Neutrophil (primary cell): ENCODE data around the gene TSPAN18.

Experiments
- H3K27ac ChIP-seq: fragments of 200-600 bp; sonication (generic); 2 replicates; pipeline ENCODE4 v1.5.1; 2016; ENCODE audit warnings: mild to moderate bottlenecking, moderate library complexity
- H3K27me3 ChIP-seq: fragments of 200-600 bp; sonication (generic); 2 replicates; pipeline ENCODE4 v1.6.0; 2016; ENCODE audit warnings: mild to moderate bottlenecking
- H3K36me3 ChIP-seq: fragments of 200-600 bp; sonication (generic); 2 replicates; pipeline ENCODE4 v1.5.1; 2017
- H3K4me1 ChIP-seq, 2 experiments: fragments of 200-600 bp in 1 of 2; sonication (generic) in 1 of 2; 1 replicate in 1 of 2; 2 replicates in 1 of 2; pipeline versions ENCODE4 v1.5.1 to v1.6.1; 2013 to 2016; ENCODE audit warnings: low read depth in 1 of 2, low read length in 1 of 2, mild to moderate bottlenecking in 1 of 2, moderate library complexity in 1 of 2; ENCODE audit not compliant: control insufficient read depth in 1 of 2, insufficient read depth in 1 of 2
- H3K4me3 ChIP-seq, 2 experiments: fragments of 200-600 bp in 1 of 2; sonication (generic) in 1 of 2; 1 replicate in 1 of 2; 2 replicates in 1 of 2; pipeline ENCODE4 v1.5.1; 2013 to 2016; ENCODE audit warnings: low read depth in 1 of 2, low read length in 1 of 2, mild to moderate bottlenecking in 1 of 2, moderate library complexity in 1 of 2
- H3K9me3 ChIP-seq: fragments of 200-600 bp; sonication (generic); 2 replicates; pipeline ENCODE4 v1.5.1; 2016
- CTCF ChIP-seq: fragments of 200-600 bp; sonication (generic); IDR thresholded peaks from 2 replicates; pipeline ENCODE4 v1.5.1; 2016; ENCODE audit warnings: antibody characterized with exemption

TSPAN18 gene

GRCh38 chr11:44941259-44942021, 214.7 kb downstream of the TSPAN18 start:
- peak overlapping the region; percentile 64 for H3K27ac ChIP-seq
- H3K36me3 ChIP-seq, result peaks cover 81% of the 10 kb centered on the region
- H3K4me1 ChIP-seq, result peaks cover 76 to 78% of the 10 kb centered on the region in 2 experiments
- no peaks in the 10 kb centered on the region for H3K9me3 ChIP-seq
- no peak for TF ChIP-seq CTCF
- no peak overlapping the region for H3K4me3 ChIP-seq
- no peaks in the 10 kb centered on the region for H3K27me3 ChIP-seq

GRCh38 chr11:44942029-44942955, 215.5 kb downstream of the TSPAN18 start:
- Histone ChIP-seq H3K27ac (peak overlapping the region; percentile 79), H3K27me3 (no peaks in the 10 kb centered on the region), H3K4me3 (peak overlapping the region; percentile 13 to 38), H3K9me3 (no peaks in the 10 kb centered on the region), H3K4me1 (peaks cover 82 to 85% of the 10 kb centered on the region in 2 experiments), H3K36me3 (peaks cover 81% of the 10 kb centered on the region)
- no peak for TF ChIP-seq CTCF

- Histone ChIP-seq H3K27me3 (no peaks in the 10 kb centered on the region), H3K4me3 (peak overlapping the region; percentile 13 to 38), H3K36me3 (peaks cover 78% of the 10 kb centered on the region), H3K27ac (peak overlapping the region; percentile 79), H3K4me1 (peaks cover 90 to 93% of the 10 kb centered on the region in 2 experiments), H3K9me3 (no peaks in the 10 kb centered on the region)
- TF ChIP-seq CTCF, result no peak
These were observed 216.4 kb downstream of the TSPAN18 start for GRCh38 chr11:44943118-44943517.

GRCh38 chr11:44943696-44944095, 216.9 kb downstream of the TSPAN18 start:
- Histone ChIP-seq H3K4me1 (peaks cover 96% of the 10 kb centered on the region in 2 experiments), H3K27me3 (no peaks in the 10 kb centered on the region), H3K9me3 (no peaks in the 10 kb centered on the region), H3K27ac (peak overlapping the region; percentile 79), H3K4me3 (peak overlapping the region in 1 of 2 experiments; percentile 38), H3K36me3 (peaks cover 72% of the 10 kb centered on the region)
- no peak for TF ChIP-seq CTCF

- Histone ChIP-seq H3K27me3 (no peaks in the 10 kb centered on the region), H3K36me3 (peaks cover 66% of the 10 kb centered on the region), H3K4me1 (peaks cover 96 to 98% of the 10 kb centered on the region in 2 experiments), H3K27ac (peak overlapping the region; percentile 79), H3K9me3 (no peaks in the 10 kb centered on the region), H3K4me3 (no peak overlapping the region)
- no peak for TF ChIP-seq CTCF
These were observed 217.6 kb downstream of the TSPAN18 start for GRCh38 chr11:44944181-44944852.
